ENCODE measurements around the gene OR51L1. TPM values are rescaled to one million over a fixed set of nuclear protein-coding genes. Genes with fewer than 3 reads are reported as not detected.

Gene OR51L1
- total and polyA plus RNA-seq, 2 of the 4 experiments (the other 2 are of a cell fraction), result not detected

DNA sequence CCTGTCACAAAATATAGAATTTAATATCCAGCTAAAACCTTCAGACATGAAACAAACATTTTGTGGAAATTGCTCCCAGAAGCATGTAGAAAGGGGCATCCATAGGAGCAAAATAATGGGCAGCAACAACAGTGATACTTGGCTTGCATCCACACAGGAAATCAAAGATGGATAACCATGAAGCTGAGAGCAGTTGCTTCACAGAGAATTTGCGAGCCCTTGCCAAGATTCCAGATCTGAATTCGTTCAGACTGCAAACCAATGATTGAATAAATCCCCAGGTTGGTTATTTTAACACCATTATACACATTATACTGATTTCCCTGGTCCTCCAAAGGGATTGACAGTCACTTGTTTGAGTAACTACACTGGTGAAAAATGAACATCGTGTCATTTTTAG lies 15.6 kb upstream of the OR51L1 start:
- 43% methylated on average over 1 of the region's 3 CpGs; no CpG with 5 or more reads in 1 of the 2 experiments for WGBS, 2 experiments (ENCODE audit: extremely low coverage in 2 of 2, insufficient read length in 1 of 2)
- POLR2A ChIA-PET (ENCODE audit: unreplicated experiment), result no interaction called here

More for the DNA sequence above, 15.6 kb upstream of the OR51L1 start:
- no peak overlapping the region for H3K4ac ChIP-seq (ENCODE audit: low read depth, low read length)
- no peaks in the 10 kb centered on the region for H3K36me3 ChIP-seq (ENCODE audit: control insufficient read depth, insufficient read depth, low read length)
- no peak overlapping the region for H2BK5ac ChIP-seq (ENCODE audit: low read depth, low read length, poor library complexity, severe bottlenecking)
- no peak overlapping the region for H2BK15ac ChIP-seq (ENCODE audit: low read depth, low read length)
- no peak overlapping the region for H3K14ac ChIP-seq (replicated peaks; ENCODE audit: low read depth, low read length)
- no TSS peak for BruUV-seq (replicated peaks)
- H3K4me1 ChIP-seq (ENCODE audit: control insufficient read depth, insufficient read depth, low read length), result no peaks in the 10 kb centered on the region
- DNase-seq, result no peak
- no peak overlapping the region for H4K5ac ChIP-seq (ENCODE audit: low read depth, low read length)
- no peaks in the 10 kb centered on the region for H3K9me3 ChIP-seq (ENCODE audit: control insufficient read depth, insufficient read depth, low read length)
- dilution Hi-C loops (cut with HindIII; ENCODE audit: low sequenced_read_pairs, unreplicated experiment), result no loop called here
- no peak overlapping the region for H3K56ac ChIP-seq (ENCODE audit: extremely low read depth, insufficient read depth, low read length)
- no peak overlapping the region for H4K91ac ChIP-seq (ENCODE audit: insufficient read depth, low read depth, low read length)
- H3K4me2 ChIP-seq (ENCODE audit: low read depth, low read length), result no peak overlapping the region
- no peak overlapping the region for H2BK20ac ChIP-seq (ENCODE audit: low read depth, low read length)
- no peaks in the 10 kb centered on the region for H3K9me1 ChIP-seq (ENCODE audit: insufficient read depth, low read length)
- no peaks in the 10 kb centered on the region for H4K20me1 ChIP-seq (ENCODE audit: insufficient read depth, low read length)
- TF ChIP-seq CHD1 (IDR thresholded peaks at IDR 0.05; ENCODE audit: low read depth, low read length) (no peak), MXI1 (IDR thresholded peaks at IDR 0.05; ENCODE audit: borderline replicate concordance, low read depth, low read length) (no peak), CEBPB (IDR thresholded peaks at IDR 0.05; ENCODE audit: low read depth, low read length) (no peak), BHLHE40 (IDR thresholded peaks at IDR 0.05; ENCODE audit: low read depth, low read length) (no peak)
- TF ChIP-seq, protein P1, sequence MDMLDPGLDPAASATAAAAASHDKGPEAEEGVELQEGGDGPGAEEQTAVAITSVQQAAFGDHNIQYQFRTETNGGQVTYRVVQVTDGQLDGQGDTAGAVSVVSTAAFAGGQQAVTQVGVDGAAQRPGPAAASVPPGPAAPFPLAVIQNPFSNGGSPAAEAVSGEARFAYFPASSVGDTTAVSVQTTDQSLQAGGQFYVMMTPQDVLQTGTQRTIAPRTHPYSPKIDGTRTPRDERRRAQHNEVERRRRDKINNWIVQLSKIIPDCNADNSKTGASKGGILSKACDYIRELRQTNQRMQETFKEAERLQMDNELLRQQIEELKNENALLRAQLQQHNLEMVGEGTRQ (IDR thresholded peaks at IDR 0.05; ENCODE audit: low read depth, low read length), result no peak
- TF ChIP-seq, protein P2, sequence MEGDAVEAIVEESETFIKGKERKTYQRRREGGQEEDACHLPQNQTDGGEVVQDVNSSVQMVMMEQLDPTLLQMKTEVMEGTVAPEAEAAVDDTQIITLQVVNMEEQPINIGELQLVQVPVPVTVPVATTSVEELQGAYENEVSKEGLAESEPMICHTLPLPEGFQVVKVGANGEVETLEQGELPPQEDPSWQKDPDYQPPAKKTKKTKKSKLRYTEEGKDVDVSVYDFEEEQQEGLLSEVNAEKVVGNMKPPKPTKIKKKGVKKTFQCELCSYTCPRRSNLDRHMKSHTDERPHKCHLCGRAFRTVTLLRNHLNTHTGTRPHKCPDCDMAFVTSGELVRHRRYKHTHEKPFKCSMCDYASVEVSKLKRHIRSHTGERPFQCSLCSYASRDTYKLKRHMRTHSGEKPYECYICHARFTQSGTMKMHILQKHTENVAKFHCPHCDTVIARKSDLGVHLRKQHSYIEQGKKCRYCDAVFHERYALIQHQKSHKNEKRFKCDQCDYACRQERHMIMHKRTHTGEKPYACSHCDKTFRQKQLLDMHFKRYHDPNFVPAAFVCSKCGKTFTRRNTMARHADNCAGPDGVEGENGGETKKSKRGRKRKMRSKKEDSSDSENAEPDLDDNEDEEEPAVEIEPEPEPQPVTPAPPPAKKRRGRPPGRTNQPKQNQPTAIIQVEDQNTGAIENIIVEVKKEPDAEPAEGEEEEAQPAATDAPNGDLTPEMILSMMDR (conservative IDR thresholded peaks at IDR 0.05; ENCODE audit: low read depth, low read length), result no peak
- in situ Hi-C loops (cut with MboI; ENCODE audit: low sequenced_read_pairs), result no loop called here
- H3K79me1 ChIP-seq (ENCODE audit: low read depth in 1 of 2, low read length in 2 of 2), result no peaks in the 10 kb centered on the region
- H3K27ac ChIP-seq (ENCODE audit: insufficient read depth, low read length), result no peak overlapping the region
- ATAC-seq (ENCODE audit: low read depth), result no peak
- CTCF ChIA-PET, result interaction anchor here (0.5 kb wide), 1 partner anchor 158 kb away, joined by 3 read pairs; no protein-coding TSS in a partner anchor
- no peak overlapping the region for H2AK5ac ChIP-seq (ENCODE audit: low read depth, low read length)
- no peak overlapping the region for H2AK9ac ChIP-seq (replicated peaks; ENCODE audit: low read depth, low read length, poor library complexity)
- no peak overlapping the region for H4K8ac ChIP-seq (ENCODE audit: low read depth in 2 of 2, low read length in 2 of 2)
- H2AFZ ChIP-seq (replicated peaks; ENCODE audit: low read length, poor library complexity), result no peak overlapping the region
- no peak overlapping the region for H3K18ac ChIP-seq (ENCODE audit: low read depth, low read length)
- no peak overlapping the region for H3K9ac ChIP-seq (ENCODE audit: low read depth, low read length)
- no peak overlapping the region for H2BK120ac ChIP-seq (ENCODE audit: low read depth, low read length)
- no peak overlapping the region for H3K4me3 ChIP-seq (ENCODE audit: insufficient read depth, low read depth, low read length)
- intact Hi-C loops (cut with micrococcal nuclease), result no loop called here
- no peak overlapping the region for H3K23ac ChIP-seq (ENCODE audit: low read depth, low read length)
- H3K27me3 ChIP-seq (ENCODE audit: control insufficient read depth, insufficient read depth, low read length), result no peaks in the 10 kb centered on the region
